ENCODE results near the gene LIN7A.

The LIN7A gene

DNA sequence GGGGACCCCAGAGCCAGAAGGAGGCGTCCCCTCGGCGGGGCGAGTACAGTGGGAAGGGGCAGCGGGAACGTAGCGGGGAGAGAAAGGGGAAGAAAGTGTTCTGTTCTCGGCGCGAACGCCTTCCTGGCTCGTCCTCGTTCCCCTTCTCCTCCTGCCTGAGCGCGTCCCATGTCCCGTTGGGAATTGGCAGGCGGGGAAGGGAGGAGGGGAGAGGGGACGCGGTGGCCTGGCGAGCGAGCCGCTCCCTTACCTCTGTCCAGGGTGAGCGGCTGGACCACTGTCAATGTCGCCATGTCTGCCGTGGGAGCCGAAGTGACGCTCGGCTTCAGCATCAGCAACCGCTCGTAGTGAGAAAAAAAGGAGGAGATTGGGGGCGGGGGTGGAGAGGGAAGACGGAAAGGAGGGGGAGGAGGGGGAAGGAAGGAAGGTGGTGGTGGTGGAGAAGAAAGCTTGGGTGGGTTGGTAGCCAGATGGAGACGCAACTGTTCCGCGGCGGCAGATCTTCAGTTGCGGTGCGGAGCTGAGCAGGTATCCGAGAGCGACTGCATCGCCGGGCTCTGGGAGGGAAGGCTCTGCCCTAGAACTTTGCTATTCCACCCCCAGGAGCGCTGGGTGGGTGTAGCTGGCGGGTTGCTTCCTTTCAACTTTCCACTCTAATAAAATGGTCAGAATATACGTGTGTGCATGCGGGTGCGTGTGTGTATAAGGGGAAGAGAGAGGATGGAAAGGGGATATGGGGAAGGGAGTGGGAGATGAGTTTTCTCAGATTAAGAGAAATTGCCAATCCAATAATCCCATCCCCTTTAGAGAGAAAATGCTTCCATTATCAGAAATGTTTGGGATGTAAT, at the start of gene LIN7A:
LIN7A (minus strand) TSS at position 544 of the 848 bp plus-strand sequence; CDS start at position 332, 212 bp downstream.
- no peak for TF ChIP-seq CTCF (IDR thresholded peaks at IDR 0.05; ENCODE audit: control insufficient read depth, extremely low read depth, insufficient read depth)
- peak within 1 kb of the TSS; percentile 76 for H3K4me3 ChIP-seq (ENCODE audit: low read depth, low read length)
- no peak for DNase-seq (ENCODE audit: low read depth)

- no peak for TF ChIP-seq CTCF (IDR thresholded peaks at IDR 0.05; ENCODE audit: control insufficient read depth, extremely low read depth, insufficient read depth)
- no peak overlapping the region for H3K4me3 ChIP-seq (ENCODE audit: low read depth, low read length)
- no peak for DNase-seq (ENCODE audit: low read depth)
Measured at GRCh38 chr12:80986224-80986623, 48.5 kb upstream of the LIN7A start.

GRCh38 chr12:80979816-80980215, 42.1 kb upstream of the LIN7A start:
- TF ChIP-seq CTCF (IDR thresholded peaks at IDR 0.05; ENCODE audit: control insufficient read depth, extremely low read depth, insufficient read depth): no peak

DNA sequence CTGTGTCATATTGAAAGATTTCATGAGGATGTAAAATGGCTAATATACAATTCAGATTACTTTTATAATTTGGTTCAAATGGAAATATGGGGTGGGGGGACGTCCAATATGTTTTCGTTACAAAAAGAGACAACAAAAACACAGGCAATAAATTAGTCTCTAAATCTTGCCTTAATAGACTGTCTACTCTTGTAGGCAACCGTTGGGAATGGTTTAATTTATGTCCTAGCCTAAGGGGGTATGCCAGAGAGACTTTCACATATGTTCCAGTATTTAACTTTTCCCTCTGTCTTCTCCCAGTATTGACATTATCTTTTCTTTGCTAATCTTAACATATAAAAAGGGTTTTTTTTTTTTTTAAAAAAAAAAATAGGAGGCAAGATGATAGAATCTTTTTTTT, 41.5 kb upstream of the LIN7A start:
- TF ChIP-seq CTCF (IDR thresholded peaks at IDR 0.05; ENCODE audit: control insufficient read depth, extremely low read depth, insufficient read depth): no peak
- DNase-seq (ENCODE audit: low read depth): no peak
- no peak overlapping the region for H3K4me3 ChIP-seq (ENCODE audit: low read depth, low read length)

More at GRCh38 chr12:80979816-80980215, 42.1 kb upstream of the LIN7A start:
- H3K4me3 ChIP-seq (ENCODE audit: low read depth, low read length): no peak overlapping the region
- DNase-seq (ENCODE audit: low read depth): no peak

- no peak for TF ChIP-seq CTCF (IDR thresholded peaks at IDR 0.05; ENCODE audit: control insufficient read depth, extremely low read depth, insufficient read depth)
- DNase-seq (ENCODE audit: low read depth): no peak
- H3K4me3 ChIP-seq (ENCODE audit: low read depth, low read length): no peak overlapping the region
Measured at GRCh38 chr12:80977346-80977745, 39.6 kb upstream of the LIN7A start.

DNA sequence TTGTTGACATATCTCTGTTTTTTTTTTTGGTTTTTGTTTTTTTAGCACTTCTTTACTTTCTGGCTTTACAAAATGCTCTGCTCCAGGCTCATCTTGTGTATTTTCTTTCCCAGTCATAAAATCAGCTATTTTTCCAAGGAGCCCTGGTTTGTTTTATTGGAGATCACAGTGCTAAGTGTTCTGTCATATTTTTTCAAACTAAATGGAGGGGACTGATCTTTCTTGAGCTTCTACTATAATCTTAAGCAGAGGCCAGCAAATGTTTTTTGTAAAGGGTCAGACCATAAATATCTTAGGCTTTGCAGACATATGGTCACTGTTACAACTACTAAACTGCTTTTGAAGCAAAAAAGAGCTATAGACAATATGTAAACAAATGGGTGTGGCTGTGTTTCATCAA, 30.6 kb upstream of the LIN7A start:
- no peak for TF ChIP-seq CTCF (IDR thresholded peaks at IDR 0.05; ENCODE audit: control insufficient read depth, extremely low read depth, insufficient read depth)
- no peak for DNase-seq (ENCODE audit: low read depth)
- H3K4me3 ChIP-seq (ENCODE audit: low read depth, low read length): no peak overlapping the region

- no peak for DNase-seq (ENCODE audit: low read depth)
- H3K4me3 ChIP-seq (ENCODE audit: low read depth, low read length): no peak overlapping the region
- no peak for TF ChIP-seq CTCF (IDR thresholded peaks at IDR 0.05; ENCODE audit: control insufficient read depth, extremely low read depth, insufficient read depth)
Measured at GRCh38 chr12:80967565-80967964, 29.8 kb upstream of the LIN7A start.

Measured in LNCaP clone FGC (cell line).